IMR-90 (cell line): ENCODE data around the gene HSPB7.

Experiments
- CEBPB ChIP-seq: IDR thresholded peaks from 2 replicates; pipeline ENCODE4 v1.6.1; 2012; ENCODE audit warnings: low read depth, low read length, improper control_type of control experiment
- CTCF ChIP-seq: conservative IDR thresholded peaks from 2 replicates; pipeline ENCODE4 v1.5.1; 2012; ENCODE audit warnings: mild to moderate bottlenecking, low read depth, low read length, improper control_type of control experiment
- POLR2A ChIP-seq: IDR thresholded peaks from 2 replicates; pipeline ENCODE4 v1.6.1; 2012; ENCODE audit warnings: mild to moderate bottlenecking, low read depth, low read length
- RAD21 ChIP-seq: IDR thresholded peaks from 2 replicates; pipeline ENCODE4 v1.6.1; 2012; ENCODE audit warnings: low read length, improper control_type of control experiment
- SMC3 ChIP-seq: fragments of 150-350 bp; IDR thresholded peaks from 2 replicates; pipeline ENCODE4 v1.6.1; 2016; ENCODE audit warnings: low read depth, mild to moderate bottlenecking, antibody characterized with exemption, low read length, moderate library complexity

GRCh38 chr1:15997637-15998280 is 20.1 kb downstream of the HSPB7 start:
- no peak for TF ChIP-seq CEBPB
- no peak for TF ChIP-seq CTCF
- TF ChIP-seq POLR2A, result no peak
- TF ChIP-seq SMC3, result no peak
- no peak for TF ChIP-seq RAD21
